SH-SY5Y (cell line): ENCODE results near the gene AKAP7.

Source experiments
- GATA2 ChIP-seq: IDR thresholded peaks from 2 replicates; pipeline ENCODE4 v1.6.1; 2011; ENCODE audit warnings: mild to moderate bottlenecking, low read depth, low read length
- GATA3 ChIP-seq: IDR thresholded peaks from 2 replicates; pipeline ENCODE4 v1.6.1; 2011; ENCODE audit warnings: low read depth, mild to moderate bottlenecking, low read length, moderate library complexity

The AKAP7 gene

DNA sequence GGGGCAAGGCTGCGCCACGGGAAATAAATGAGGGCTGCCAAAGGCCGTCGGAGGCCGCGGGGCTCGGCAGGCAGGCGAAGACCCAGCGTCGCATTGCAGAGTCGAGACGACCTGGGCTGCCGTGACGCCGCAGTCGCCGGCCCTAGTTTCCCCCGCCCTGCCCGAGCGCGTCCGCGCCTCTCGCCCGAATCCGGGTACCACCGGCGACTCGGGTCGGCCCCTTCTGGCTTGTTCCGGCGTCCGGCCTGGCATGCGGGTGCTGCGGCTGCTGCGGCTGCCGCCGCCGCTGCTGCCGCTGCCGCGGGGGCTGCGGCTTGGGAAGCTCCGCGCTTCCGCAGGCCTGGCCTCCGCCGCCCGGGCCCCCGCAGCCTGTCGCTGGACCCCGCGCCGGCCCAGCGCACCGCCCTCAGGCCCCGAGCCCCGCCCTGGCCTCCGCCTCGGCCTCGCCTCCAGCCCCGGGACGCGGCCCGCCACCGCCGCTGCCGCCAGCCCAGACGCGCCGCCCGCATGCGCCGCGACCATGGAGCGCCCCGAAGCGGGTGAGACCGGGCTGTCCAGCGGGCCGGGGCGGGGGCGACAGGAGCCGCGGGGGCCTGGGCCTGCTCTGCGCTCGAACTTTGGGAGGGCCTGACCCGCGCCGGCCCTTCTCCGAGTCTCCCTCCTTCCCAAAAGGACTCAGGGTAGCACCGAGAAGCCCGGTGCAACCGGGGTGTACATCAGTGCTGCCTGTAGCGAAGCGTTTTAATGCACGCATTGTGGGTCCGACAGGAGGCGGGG, at the start of gene AKAP7:
AKAP7 (plus strand) TSS at position 224 of the 777 bp plus-strand sequence; CDS start at position 521, 297 bp downstream.
- TF ChIP-seq GATA3 (no peak), GATA2 (no peak)

DNA sequence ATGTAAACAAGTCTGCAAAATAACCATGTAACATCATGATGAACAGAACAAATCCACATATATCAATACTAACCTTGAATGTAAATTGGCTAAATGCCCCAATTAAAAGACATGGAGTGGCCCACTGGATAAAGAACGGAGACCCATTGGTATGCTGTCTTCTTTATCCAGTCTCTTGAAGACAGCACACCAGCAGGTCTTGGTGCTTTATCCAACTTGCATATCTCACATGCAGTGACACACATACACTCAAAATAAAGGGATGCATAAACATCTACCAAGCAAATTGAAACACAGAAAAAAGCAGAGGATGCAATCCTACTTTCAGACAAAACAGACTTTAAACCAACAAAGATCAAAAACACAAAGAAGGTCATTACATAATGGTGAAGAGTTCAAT, 41.9 kb upstream of the AKAP7 start:
- TF ChIP-seq GATA3, result no peak
- no peak for TF ChIP-seq GATA2

DNA sequence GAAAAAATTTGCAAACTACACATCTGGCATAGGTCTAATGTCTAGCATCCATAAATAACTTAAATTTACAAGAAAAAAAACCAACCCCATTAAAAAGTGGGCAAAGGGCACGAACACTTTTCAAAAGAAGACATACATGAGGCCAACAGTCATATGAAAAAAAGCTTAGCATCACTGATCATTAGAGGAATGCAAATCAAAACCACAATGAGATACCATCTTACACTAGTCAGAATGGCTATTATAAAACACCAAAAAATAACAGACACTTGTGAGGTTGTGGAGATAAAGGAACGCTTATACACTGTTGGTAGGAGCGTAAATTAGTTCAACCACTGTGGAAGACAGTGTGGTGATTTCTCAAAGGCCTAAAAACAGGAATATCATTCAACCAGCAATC, 38.5 kb upstream of the AKAP7 start:
- TF ChIP-seq GATA3 (no peak), GATA2 (no peak)

DNA sequence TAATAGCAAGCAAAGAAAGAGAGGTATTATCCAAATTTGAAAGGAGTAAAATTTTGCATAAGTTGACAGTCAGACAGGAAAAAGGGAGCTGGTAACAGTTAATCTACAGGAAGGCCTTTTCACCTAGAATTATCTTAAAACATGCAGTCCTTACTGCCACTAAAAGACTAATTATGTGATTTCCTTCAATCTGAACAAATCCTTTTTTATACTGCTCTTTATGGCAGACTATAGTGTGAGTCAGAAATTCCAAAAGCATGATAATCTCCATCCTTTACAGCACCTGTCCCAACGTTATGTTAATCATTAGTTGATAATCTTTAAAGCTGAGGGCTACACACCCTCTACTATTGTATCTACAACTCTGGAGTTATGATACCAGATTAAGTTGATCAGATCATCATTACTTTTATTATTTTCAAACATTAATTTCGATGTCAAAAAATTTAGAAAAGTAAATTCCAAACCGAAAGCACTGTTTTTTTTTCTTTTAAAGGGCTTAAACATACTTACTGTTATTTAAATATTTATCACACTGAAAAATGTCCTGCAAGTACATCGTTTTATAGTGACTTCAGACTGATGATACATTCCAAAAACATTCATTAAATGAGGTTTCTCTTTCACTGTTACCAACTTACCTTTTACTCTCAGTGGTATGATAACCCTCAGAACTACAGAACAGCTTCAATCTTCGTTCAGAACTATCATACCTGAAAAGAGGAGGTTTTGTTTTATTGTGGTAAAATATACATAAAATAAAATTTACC, 33.2 kb upstream of the AKAP7 start:
- no peak for TF ChIP-seq GATA3
- TF ChIP-seq GATA2, result no peak

DNA sequence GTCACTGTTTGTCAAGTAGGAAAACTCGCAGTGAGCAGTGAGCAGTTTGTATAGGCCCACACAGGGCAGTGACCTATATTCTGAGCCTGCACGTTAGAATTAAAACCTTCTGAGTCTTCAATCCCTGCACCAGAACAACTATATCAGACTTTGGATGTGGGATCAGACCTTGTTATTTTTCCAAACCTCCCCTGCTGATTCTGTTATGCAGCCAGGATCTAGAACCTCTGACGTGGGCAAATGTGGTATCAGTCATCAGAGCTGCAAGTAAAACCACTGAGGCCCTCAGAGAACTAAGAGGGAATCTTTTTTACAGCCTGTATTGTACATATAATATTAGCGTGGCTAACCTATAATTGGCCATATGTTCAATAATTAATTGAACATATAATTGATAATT, 32.0 kb upstream of the AKAP7 start:
- TF ChIP-seq GATA2, result no peak
- TF ChIP-seq GATA3, result no peak

DNA sequence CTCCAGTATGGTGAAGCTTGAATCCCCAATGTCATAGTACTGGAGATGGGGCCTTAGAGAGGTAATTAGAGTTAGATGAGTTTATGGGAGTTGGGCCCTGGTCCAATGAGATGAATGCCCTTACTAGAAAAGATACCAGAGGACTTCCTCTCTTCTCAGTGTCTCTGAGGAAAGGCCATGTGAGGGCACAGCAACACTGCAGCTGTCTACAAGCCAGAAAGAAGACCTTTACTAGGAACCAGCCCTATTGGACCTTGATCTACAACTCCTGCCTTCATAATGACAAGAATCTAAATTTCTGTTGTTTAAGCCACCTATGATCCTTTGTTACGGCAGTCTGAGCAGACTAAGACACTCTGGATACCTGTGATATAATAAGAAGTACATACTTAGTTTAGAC, 31.4 kb upstream of the AKAP7 start:
- no peak for TF ChIP-seq GATA3
- no peak for TF ChIP-seq GATA2

DNA sequence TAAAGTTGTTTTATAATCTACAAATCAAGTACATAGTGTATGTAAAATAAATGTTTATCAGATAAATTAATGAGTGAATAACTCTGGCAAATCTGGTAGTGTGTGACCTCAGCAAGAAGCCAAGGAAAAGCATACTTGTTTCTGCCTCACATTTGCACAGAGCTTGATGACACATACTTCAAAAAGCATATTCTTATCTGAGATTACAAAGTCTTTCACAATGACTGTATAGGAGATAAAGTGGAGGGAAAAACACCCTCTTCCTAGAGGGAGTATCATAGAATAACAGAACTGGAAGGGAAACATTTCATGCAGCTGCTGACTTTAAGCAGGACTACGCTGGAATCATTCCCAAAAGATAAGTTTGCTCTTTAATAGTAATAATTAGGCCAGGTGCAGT, 28.1 kb upstream of the AKAP7 start:
- TF ChIP-seq GATA3, result no peak
- TF ChIP-seq GATA2, result no peak

DNA sequence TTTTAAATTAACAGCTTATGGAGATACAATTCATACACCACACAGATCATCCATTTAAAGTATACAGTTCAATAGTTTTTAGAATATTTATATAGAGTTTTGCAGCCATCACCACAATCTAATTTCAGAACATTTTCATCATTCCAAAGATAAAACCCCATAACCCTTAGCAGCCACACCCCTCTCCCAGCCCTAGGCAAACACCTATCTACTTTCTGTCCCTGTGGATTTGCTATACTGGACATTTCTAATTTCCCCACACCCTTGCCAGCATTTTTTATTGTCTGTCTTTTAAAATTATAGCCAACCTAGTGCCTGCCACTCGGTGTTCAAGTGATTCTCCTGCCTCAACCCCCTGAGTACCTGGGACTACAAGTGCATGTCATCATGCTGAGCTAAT, 23.0 kb upstream of the AKAP7 start:
- no peak for TF ChIP-seq GATA2
- no peak for TF ChIP-seq GATA3

DNA sequence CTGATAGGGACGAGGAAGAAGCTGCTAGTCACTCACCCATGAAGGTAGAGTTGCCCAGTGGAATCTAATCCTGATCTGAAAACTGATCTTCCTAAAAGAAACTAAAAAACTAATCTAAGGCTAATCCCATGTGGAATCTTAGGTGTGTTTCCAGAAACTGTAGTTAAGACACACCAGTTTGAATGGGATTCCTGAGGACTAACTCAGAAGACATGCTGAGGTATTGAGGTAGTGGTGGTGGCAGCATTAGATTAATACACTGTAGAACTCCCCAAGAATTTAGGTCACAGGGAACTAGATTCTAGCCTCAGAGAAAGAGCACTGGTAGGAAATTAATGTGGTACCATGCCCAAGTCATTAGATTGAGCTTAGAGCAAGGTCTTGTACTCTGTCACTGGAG, 19.6 kb upstream of the AKAP7 start:
- no peak for TF ChIP-seq GATA2
- TF ChIP-seq GATA3, result no peak

DNA sequence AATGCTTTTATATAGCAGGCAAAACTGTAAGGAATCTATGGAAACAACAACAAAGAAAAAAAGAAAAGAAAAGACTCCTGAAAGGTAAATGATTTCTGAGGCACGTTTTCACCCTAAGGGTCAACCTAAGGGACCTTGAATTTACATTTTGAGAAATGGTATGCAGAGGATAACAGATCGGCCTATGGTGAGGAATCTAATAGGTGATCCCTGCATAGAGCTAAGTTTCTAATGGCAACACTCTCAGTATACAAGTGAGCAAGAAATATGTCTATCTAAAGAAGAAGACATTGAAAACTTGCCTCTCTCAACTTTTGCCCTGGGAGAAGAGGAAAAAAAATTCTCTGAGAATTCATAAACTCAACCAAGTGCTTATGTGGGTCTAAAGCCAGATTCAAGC, 18.9 kb upstream of the AKAP7 start:
- no peak for TF ChIP-seq GATA2
- no peak for TF ChIP-seq GATA3

DNA sequence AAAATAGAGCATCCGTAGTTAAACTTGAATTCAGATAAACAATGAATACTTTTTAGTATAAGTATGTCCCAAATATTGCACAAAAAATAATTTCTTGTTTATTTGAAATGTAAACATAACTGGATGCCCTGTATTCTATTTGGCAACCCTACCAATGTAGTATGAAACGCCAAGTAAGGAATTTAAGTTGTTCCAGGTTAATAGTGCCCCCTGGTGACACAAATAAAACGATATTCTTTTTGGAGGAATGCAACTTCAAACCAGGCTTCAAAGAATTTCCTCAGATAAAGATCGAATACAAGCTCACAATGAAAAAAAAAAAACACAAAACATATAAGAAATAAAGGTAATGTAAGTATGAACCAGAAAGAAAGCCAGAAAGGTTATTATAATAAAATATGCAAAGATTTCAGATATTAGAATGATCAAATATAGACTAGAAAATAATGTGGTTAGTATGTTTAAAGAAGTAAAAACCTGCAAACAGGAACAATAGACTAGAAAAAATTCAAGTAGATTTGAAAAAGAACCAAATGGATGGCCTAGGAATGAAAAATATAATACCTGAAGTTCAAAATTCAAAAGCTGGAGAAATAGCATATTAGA, 18.4 kb upstream of the AKAP7 start:
- no peak for TF ChIP-seq GATA2
- TF ChIP-seq GATA3, result no peak

DNA sequence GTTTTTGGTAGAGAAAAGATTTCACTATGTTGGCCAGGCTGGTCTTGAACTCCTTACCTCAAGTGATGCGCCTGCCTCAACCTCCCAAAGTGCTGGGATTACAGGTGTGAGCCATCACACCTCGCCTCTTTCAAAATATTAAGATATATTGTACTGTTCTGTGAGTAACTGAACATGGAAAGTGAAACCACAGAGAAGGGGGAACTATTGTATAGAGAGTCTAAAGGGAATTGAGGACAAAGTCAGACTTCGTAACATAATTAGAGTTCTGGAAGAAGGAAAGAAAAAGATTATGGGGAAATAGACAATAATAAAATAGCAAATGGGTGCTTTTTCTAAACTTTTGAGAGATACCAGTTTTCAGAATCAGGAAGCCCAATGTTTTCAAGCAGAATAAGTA, 17.4 kb upstream of the AKAP7 start:
- TF ChIP-seq GATA3 (no peak), GATA2 (no peak)

DNA sequence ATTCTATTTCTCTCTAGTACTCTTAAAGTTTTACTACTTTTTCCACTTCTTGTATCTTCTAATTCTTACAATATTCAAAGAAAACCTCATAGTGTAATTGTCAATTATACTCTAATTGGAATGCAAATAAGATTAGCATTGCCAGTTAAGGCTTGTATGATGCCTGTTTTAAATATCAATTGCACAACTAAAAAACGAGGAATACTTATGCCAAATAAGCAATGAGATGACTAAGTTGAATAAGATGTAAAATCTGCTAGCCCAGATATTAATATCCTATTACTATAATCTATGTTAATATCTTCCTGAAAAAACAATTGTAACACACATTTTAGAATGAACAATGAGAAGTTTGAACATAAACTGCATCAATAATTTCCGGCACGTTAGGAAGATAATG, 13.3 kb upstream of the AKAP7 start:
- TF ChIP-seq GATA2, result no peak
- no peak for TF ChIP-seq GATA3

DNA sequence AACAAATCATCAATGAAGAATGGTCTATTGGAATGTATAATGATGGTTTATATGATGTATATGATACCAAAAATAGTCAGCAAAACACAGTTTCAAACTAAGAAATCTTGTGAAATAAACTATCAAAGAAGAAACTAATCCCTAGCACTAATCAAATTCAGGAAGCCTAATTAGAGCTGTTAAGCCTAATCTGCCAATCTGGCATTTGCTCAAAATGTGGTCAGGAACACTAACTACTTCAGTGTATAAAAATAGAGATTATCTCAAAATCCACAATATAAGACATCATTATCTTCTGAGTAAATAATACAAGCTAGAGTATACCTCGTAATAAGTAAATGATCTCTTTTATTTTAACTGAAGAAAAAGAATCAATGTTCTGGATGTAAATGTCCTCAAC, 12.8 kb upstream of the AKAP7 start:
- no peak for TF ChIP-seq GATA3
- no peak for TF ChIP-seq GATA2
